ENCODE results near the gene SNN. TPM values are rescaled to one million over a fixed set of nuclear protein-coding genes. Genes with fewer than 3 reads are reported as not detected.

SNN gene
- total and polyA plus RNA-seq, 12 donors, result 10.1 to 61.4 (median 35.9) TPM

- H3K4me3 ChIP-seq, result no peak overlapping the region
- ATAC-seq, result peak in 2 of 8 donors; percentile 18 to 31
- DNase-seq, result no peak
- H3K27ac ChIP-seq, result peak overlapping the region in 7 of 10 donors; percentile 4 to 68 (median 38)
- TF ChIP-seq CTCF (IDR thresholded peaks at IDR 0.05), result no peak
- no peaks in the 10 kb centered on the region for H3K9me3 ChIP-seq
- intact Hi-C loops (cut with DNase I), result no loop called here
- H3K27me3 ChIP-seq, result no peaks in the 10 kb centered on the region
- 52 to 59% methylated on average over 11 of the region's 11 CpGs for WGBS, 2 donors
- peaks cover 15 to 79% (median 63%) of the 10 kb centered on the region in 9 donors for H3K4me1 ChIP-seq
- peaks cover 0 to 98% (median 51%) of the 10 kb centered on the region in 9 donors for H3K36me3 ChIP-seq
Observed at GRCh38 chr16:11683145-11683544, 14.9 kb downstream of the SNN start.

DNA sequence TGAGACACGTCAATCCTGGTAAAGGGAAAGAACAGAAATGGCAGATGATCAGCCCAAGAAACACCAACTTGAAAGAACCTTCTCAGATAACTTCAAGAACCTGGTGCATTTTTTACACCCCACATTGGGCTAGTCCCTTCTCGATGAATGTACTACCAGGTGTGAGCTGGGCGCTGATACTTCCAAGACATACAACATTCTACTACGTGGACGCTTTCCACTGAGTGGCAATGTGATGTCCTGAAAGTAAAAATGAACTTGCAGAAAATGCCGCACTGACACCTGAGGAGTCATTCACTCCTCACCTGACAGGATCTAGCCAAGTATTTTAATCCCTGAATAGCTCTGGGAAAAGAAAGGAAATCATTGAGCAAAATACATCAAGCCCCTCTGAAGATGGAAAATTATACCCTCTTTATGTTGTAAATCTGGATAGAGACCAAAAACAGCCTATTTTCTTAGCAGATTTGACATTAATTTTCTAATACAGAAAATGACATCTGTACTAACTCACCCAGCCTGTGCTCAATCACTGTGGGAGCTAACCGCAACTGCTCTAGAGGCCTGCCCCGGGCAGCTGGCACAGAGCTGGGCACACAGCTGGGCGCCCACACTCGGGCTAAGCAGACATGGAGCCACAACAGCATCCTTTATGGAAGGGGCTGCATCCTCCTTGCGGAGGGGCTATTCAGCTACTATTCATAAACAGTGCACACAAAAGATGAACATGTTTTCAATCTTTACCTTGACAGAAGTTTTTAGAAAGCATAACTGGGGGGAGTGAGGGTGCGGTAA is 16.2 kb downstream of the SNN start:
- H3K9me3 ChIP-seq, result no peaks in the 10 kb centered on the region
- 93 to 95% methylated on average over 12 of the region's 12 CpGs for WGBS, 2 donors
- ATAC-seq (no peak), DNase-seq (no peak)
- no peaks in the 10 kb centered on the region for H3K27me3 ChIP-seq
- intact Hi-C loops (cut with DNase I), result no loop called here
- no peak for TF ChIP-seq CTCF (IDR thresholded peaks at IDR 0.05)
- peaks cover 15 to 79% (median 63%) of the 10 kb centered on the region in 9 donors for H3K4me1 ChIP-seq
- peak overlapping the region in 1 of 10 donors; percentile 68 for H3K27ac ChIP-seq
- H3K4me3 ChIP-seq, result no peak overlapping the region
- H3K36me3 ChIP-seq, result peaks cover 0 to 95% (median 46%) of the 10 kb centered on the region in 9 donors

GRCh38 chr16:11685844-11686618 is 17.8 kb downstream of the SNN start:
- ATAC-seq, result no peak
- WGBS, 2 donors, result 82 to 83% methylated on average over 9 of the region's 9 CpGs
- Histone ChIP-seq H3K9me3 (no peaks in the 10 kb centered on the region), H3K36me3 (peaks cover 0 to 95% (median 35%) of the 10 kb centered on the region in 9 donors), H3K27ac (peak overlapping the region in 4 of 10 donors; percentile 2 to 62 (median 18)), H3K27me3 (no peaks in the 10 kb centered on the region), H3K4me3 (no peak overlapping the region), H3K4me1 (peaks cover 17 to 75% (median 63%) of the 10 kb centered on the region in 9 donors)
- DNase-seq, result no peak
- no peak for TF ChIP-seq CTCF (IDR thresholded peaks at IDR 0.05)
- intact Hi-C loops (cut with DNase I), result no loop called here

GRCh38 chr16:11686713-11687380 is 18.6 kb downstream of the SNN start:
- H3K27me3 ChIP-seq, result no peaks in the 10 kb centered on the region
- no peaks in the 10 kb centered on the region for H3K9me3 ChIP-seq
- WGBS, 2 donors, result 59 to 60% methylated on average over 6 of the region's 6 CpGs
- ATAC-seq (no peak), DNase-seq (no peak)
- intact Hi-C loops (cut with DNase I), result no loop called here
- H3K27ac ChIP-seq, result peak overlapping the region in 3 of 10 donors; percentile 14 to 62 (median 23)
- TF ChIP-seq CTCF (IDR thresholded peaks at IDR 0.05), result no peak
- H3K36me3 ChIP-seq, result peaks cover 0 to 97% (median 39%) of the 10 kb centered on the region in 9 donors
- H3K4me3 ChIP-seq, result no peak overlapping the region
- peaks cover 12 to 67% (median 55%) of the 10 kb centered on the region in 9 donors for H3K4me1 ChIP-seq
